NCI-H146 treated with DMSO at 0.1 percent for 48 hours (cell line): Measurements from ENCODE around the gene CBLC.

Experiments
- DNase-seq: peaks from one replicate; lab custom pipeline; 2025; ENCODE audit not compliant: unreplicated experiment; lab: John Stamatoyannopoulos, UW

CBLC gene

GRCh38 chr19:44746616-44746945 lies 31.1 kb upstream of the CBLC start:
- no peak for DNase-seq

- DNase-seq: peak; percentile 30
These were observed 30.5 kb upstream of the CBLC start for GRCh38 chr19:44746946-44747738.

- DNase-seq: peak; percentile 30
These were observed 29.8 kb upstream of the CBLC start for GRCh38 chr19:44747739-44748425.

DNA sequence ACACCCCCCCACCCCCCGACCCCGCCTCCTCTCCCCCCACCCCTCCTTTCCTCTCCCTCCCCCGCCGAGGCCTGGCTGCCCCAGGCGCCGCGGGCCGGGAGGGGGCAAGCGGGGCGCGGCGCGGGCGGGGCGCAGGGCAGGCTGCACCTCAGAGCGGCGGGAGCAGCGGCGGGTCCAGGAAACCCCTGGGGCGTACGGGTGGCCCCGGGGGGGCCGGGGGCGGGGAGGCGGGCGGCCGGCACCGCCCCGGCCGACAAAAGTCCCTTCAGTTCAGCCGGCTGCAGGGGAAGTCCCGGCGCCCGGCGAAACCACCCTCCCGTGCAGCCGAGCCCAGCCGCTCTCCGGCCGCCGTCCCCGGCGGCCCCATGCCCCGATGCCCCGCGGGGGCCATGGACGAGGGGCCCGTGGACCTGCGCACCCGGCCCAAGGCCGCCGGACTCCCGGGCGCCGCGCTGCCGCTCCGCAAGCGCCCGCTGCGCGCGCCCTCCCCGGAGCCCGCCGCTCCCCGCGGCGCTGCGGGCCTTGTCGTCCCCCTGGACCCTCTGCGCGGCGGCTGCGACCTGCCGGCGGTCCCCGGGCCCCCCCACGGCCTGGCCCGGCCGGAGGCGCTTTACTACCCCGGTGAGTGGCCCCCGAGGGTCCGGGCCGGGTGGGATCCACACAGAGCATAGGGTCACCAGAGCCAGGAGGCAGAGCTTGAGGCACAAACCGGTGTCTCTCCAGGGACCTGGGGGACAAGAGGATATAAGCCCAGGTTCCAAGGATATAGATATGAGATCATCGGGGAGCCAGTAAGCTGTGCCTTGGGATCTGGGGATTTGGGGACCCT lies 29.1 kb upstream of the CBLC start, which contains the start of gene BCL3:
TSS of gene BCL3 (plus strand) at position 283 of the 829 bp plus-strand sequence. CDS start at position 366, 83 bp downstream.
- peak; percentile 28 for DNase-seq

- DNase-seq: no peak
These were observed 28.4 kb upstream of the CBLC start for GRCh38 chr19:44749292-44749691.

- DNase-seq: no peak
These were observed 27.7 kb upstream of the CBLC start for GRCh38 chr19:44749994-44750393.

DNA sequence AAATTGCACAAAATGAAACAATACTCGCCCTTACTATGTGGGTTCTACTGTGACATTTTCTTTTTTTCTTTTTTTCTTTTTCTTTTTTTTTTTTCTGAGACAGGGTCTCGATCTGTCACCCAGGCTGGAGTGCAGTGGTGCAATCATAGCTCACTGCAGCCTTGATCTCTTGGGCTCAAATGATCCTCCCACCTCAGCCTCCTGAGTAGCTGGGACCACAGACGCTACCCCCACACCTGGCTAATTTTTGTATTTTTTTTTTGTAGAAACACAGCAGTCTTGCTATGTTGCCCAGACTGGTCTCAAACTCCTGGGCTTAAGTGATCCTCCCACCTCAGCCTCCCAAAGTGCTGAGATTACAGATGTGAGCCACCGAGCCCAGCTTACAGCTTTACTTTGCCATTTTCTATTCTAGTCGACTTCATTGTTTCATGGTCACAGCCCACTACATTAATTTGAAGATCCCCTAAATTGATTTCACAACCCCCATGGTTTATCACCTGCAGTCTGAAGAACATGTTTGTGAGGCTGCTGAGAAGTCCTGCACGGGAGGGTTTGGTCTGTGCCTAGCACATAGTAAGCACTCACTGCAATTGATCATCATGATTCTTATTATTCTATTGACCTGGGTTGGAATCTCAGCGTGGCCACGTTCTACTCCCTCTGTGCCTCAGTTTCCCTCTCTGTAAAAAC lies 25.4 kb upstream of the CBLC start:
- no peak for DNase-seq

DNA sequence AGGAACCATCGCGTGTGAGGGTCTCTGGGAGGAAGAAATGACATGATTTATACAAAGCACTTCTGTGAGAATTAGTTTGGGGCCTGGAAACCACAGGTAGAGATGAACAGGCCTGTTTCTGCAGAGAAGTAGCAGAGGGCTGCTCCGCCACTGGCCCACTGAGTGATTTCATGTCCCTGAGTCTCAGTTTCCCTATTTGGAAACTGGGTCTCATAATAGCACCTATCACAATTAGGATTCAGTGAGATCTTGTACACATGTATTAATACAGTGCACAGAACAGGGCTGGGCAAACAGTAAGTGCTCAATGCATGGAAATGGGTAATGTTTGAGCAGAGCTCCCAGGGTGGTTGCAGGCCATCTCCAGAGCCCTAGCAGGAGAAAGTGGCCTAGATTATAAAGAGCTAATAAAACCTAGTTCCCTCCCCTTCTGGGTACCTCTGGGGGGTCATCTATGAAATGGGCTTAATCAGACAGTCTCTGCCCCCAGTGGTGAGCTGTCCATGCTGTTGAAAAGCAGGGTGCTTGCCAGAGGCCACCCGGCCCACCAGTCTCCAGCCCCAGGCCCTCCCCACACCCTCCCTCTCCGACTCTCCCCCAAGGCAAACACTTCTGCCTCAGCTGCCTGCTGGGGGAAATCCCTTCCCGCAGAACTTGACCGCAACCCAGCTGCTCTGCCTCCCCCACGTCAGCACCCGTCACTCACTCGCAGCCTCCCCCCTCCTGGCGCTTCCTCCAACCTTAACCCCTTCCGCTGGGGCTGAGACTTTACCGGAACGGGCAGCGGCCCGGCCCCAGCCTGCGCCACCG lies 24.7 kb upstream of the CBLC start:
- no peak for DNase-seq

DNA sequence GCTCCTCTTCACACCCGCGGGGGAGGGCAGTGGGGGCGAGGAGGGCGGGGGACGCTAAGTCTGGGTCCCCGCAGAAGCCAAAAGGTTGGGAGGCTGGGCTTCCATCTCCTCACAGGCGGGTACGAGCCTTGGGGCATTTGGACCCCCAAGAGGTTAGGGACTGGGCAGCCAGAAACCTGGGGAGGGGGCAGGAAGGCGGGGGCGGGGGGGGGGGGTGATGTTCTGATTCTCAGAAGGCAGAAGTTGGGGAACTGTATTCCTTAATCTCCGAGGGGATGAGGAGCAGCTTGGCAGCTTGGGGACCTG lies 24.1 kb upstream of the CBLC start:
- no peak for DNase-seq

- no peak for DNase-seq
These were observed 23.5 kb upstream of the CBLC start for GRCh38 chr19:44753932-44754749.

DNA sequence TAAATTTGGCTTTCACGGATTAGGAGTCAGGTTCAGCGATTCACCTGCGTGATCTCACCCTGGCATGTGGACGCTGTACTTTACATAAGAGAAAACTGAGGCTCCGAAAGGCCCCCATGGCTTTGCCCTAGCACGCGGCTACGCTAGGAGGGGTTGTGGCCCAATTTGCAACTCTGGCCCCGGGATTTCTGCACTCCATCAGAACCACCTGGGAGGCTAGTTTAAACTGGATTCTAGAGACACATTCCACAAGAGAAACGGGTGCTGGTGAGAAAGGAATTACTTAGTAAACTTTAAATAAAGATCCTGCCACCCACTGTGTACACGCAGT lies 23.0 kb upstream of the CBLC start:
- DNase-seq: no peak

DNA sequence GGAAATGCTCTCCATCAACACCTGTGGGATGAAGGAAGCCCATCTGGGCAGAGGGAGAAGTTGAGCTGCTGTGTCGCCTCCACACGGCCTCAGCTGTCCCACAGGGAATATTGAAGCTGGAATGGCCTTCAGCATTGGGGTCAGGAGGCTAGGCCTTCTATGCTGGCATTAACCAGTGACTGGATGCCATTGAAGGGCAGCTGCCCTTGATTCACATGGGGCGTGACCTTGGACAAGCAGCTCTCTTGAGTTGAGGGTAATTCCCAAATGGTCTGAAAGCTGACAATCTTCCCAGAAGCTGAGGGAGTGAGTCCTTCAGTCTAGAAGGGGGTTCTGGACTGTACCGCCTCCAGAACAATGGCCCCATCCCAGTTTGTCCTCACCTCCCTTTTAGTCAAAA lies 22.5 kb upstream of the CBLC start:
- no peak for DNase-seq

- no peak for DNase-seq
These were observed 21.6 kb upstream of the CBLC start for GRCh38 chr19:44756089-44756562.

GRCh38 chr19:44757057-44757734 lies 20.5 kb upstream of the CBLC start:
- DNase-seq: no peak

GRCh38 chr19:44757735-44758505 lies 19.8 kb upstream of the CBLC start:
- DNase-seq: no peak

- no peak for DNase-seq
These were observed 19.1 kb upstream of the CBLC start for GRCh38 chr19:44758596-44758995.

GRCh38 chr19:44759083-44759804 lies 18.4 kb upstream of the CBLC start:
- DNase-seq: no peak

GRCh38 chr19:44762038-44762437 lies 15.7 kb upstream of the CBLC start:
- no peak for DNase-seq
